Kidney (tissue), 14 donors: ENCODE results near the gene SGSH. TPM values are rescaled to one million over a fixed set of nuclear protein-coding genes. Genes with fewer than 3 reads are reported as not detected.

ENCODE experiments used
- DNase-seq, 5 donors: peaks; one replicate each; pipeline ENCODE4 v3.0.0-alpha.2; 2013 to 2020
- FAIRE-seq: peaks from 2 replicates; lab custom pipeline; 2012; peaks lifted over from hg19 to GRCh38; lab: Jason Lieb, UNC
- H3K27ac ChIP-seq, 2 donors: one replicate each; pipeline ENCODE4 v1.7.0; 2013; ENCODE audit warnings: low read depth in 2 of 2, low read length in 2 of 2, inconsistent platforms in 1 of 2
- H3K27me3 ChIP-seq: one replicate; pipeline ENCODE4 v1.7.1; 2013; ENCODE audit warnings: low read length, inconsistent platforms; ENCODE audit not compliant: control insufficient read depth, insufficient read depth
- H3K36me3 ChIP-seq, 3 donors: one replicate each; pipeline versions ENCODE4 v1.7.0 to v1.7.1; 2013; ENCODE audit warnings: low read length in 3 of 3, control low read depth in 1 of 3, inconsistent platforms in 1 of 3; ENCODE audit not compliant: insufficient read depth in 3 of 3, control insufficient read depth in 2 of 3
- H3K4me1 ChIP-seq, 3 donors: one replicate each; pipeline versions ENCODE4 v1.7.0 to v1.7.1; 2013; ENCODE audit warnings: low read length in 3 of 3, inconsistent platforms in 1 of 3, low read depth in 1 of 3; ENCODE audit not compliant: control insufficient read depth in 2 of 3, insufficient read depth in 2 of 3
- H3K4me3 ChIP-seq, 3 donors: one replicate each; pipeline versions ENCODE4 v1.7.0 to v1.8.1; 2013; ENCODE audit warnings: low read length in 3 of 3, control low read depth in 1 of 3, inconsistent platforms in 1 of 3
- H3K9ac ChIP-seq, 3 donors: one replicate each; pipeline versions ENCODE4 v1.7.0 to v1.7.1; 2013; ENCODE audit warnings: low read length in 3 of 3, control low read depth in 1 of 3, inconsistent platforms in 1 of 3
- H3K9me3 ChIP-seq, 3 donors: one replicate each; pipeline versions ENCODE4 v1.7.0 to v1.7.1; 2013; ENCODE audit warnings: low read length in 3 of 3, control low read depth in 1 of 3, inconsistent platforms in 1 of 3; ENCODE audit not compliant: control insufficient read depth in 2 of 3, insufficient read depth in 1 of 3
- CTCF ChIP-seq: IDR thresholded peaks from 3 replicates; pipeline ENCODE4 v1.5.1; 2012; ENCODE audit warnings: mild to moderate bottlenecking, moderate library complexity, borderline replicate concordance; ENCODE audit not compliant: insufficient read depth; ENCODE audit errors: extremely low read depth
- intact Hi-C: fragments of 100-400 bp; cut with DNase I; formaldehyde crosslinking; loops from one replicate; pipeline ENCODE4 v1.11.1; 2022
- polyA plus RNA-seq: library from polyadenylated mRNA; stranded (reverse); fragments of 350-450 nt; fragmentation: Illumina TruSeq; extraction: RNeasy Lipid Tissue Mini Kit (QIAGEN cat#74804); gene quantifications from one replicate; pipeline ENCODE4 v1.2.3, GENCODE V29; 2014; ENCODE audit warnings: low read depth, low replicate concordance; ENCODE audit not compliant: insufficient read depth
- total RNA-seq: library from RNA; stranded (reverse); fragmentation: NEBNext Ultra II Directional; extraction: Animal tissue kit (Norgen Biotek cat#: 25700); gene quantifications from one replicate; pipeline ENCODE4 v1.2.1, GENCODE V29; 2021
- donor health status: control.
- donor health status: control.
- donor health status: control.
- donor health status: control.
- donor health status: control.
- donor health status: DM: yes; HTN: yes; CAD: no.
- donor health status: Normal renal cell carcinoma (clear cell type).

Gene SGSH
- total and polyA plus RNA-seq, 2 donors from 2014 or later = 25.9 to 63.2 TPM

- Histone ChIP-seq H3K4me1 (no peaks in the 10 kb centered on the region), H3K4me3 (no peak overlapping the region), H3K36me3 (no peaks in the 10 kb centered on the region), H3K9me3 (no peaks in the 10 kb centered on the region), H3K9ac (no peak overlapping the region), H3K27ac (no peak overlapping the region), H3K27me3 (no peaks in the 10 kb centered on the region)
- no peak for TF ChIP-seq CTCF
- peak in 1 of 5 donors; percentile 49 for DNase-seq
- no peak for FAIRE-seq
- intact Hi-C loops = no loop called here
Measured at GRCh38 chr17:80168371-80168770, 51.8 kb downstream of the SGSH start.

GRCh38 chr17:80166446-80166845, 53.7 kb downstream of the SGSH start:
- Histone ChIP-seq H3K9me3 (no peaks in the 10 kb centered on the region), H3K9ac (no peak overlapping the region), H3K4me1 (no peaks in the 10 kb centered on the region), H3K27me3 (no peaks in the 10 kb centered on the region), H3K36me3 (no peaks in the 10 kb centered on the region), H3K27ac (no peak overlapping the region), H3K4me3 (no peak overlapping the region)
- no peak for TF ChIP-seq CTCF
- intact Hi-C loops = no loop called here
- DNase-seq = peak in 3 of 5 donors; percentile 34 to 35 (median 35)
- FAIRE-seq = no peak

- FAIRE-seq (no peak), DNase-seq (peak in 1 of 5 donors; percentile 6)
- H3K4me1 ChIP-seq = no peaks in the 10 kb centered on the region
- no peak for TF ChIP-seq CTCF
- no peak overlapping the region for H3K27ac ChIP-seq
- no peaks in the 10 kb centered on the region for H3K27me3 ChIP-seq
- intact Hi-C loops = no loop called here
- no peaks in the 10 kb centered on the region for H3K36me3 ChIP-seq
- no peaks in the 10 kb centered on the region for H3K9me3 ChIP-seq
- no peak overlapping the region for H3K9ac ChIP-seq
- H3K4me3 ChIP-seq = no peak overlapping the region
Measured at GRCh38 chr17:80164185-80164584, 55.9 kb downstream of the SGSH start.

GRCh38 chr17:80163336-80163735, 56.8 kb downstream of the SGSH start:
- no peak overlapping the region for H3K9ac ChIP-seq
- no peak overlapping the region for H3K4me3 ChIP-seq
- H3K36me3 ChIP-seq = no peaks in the 10 kb centered on the region
- H3K27ac ChIP-seq = no peak overlapping the region
- no peaks in the 10 kb centered on the region for H3K4me1 ChIP-seq
- DNase-seq (peak in 1 of 5 donors; percentile 10), FAIRE-seq (no peak)
- H3K27me3 ChIP-seq = no peaks in the 10 kb centered on the region
- TF ChIP-seq CTCF = no peak
- intact Hi-C loops = no loop called here
- H3K9me3 ChIP-seq = no peaks in the 10 kb centered on the region
